ENCODE results near the gene HSD17B13. TPM values are rescaled to one million over a fixed set of nuclear protein-coding genes. Genes with fewer than 3 reads are reported as not detected.

Gene HSD17B13
- total and polyA plus RNA-seq, 3 experiments from 2014 or later: 0.22 TPM; not detected in 2

- no peak overlapping the region for H3K27ac Mint-ChIP-seq
- H3K4me3 Mint-ChIP-seq: no peak overlapping the region
- H3K27me3 ChIP-seq (ENCODE audit: insufficient read depth, low read length, poor library complexity, severe bottlenecking): no peaks in the 10 kb centered on the region
- no peak overlapping the region for H3K27ac ChIP-seq (ENCODE audit: low read depth, low read length)
- no peaks in the 10 kb centered on the region for H3K9me3 Mint-ChIP-seq
- peaks cover 9 to 35% of the 10 kb centered on the region in 2 donors for H3K27me3 Mint-ChIP-seq
- no peaks in the 10 kb centered on the region for H3K36me3 Mint-ChIP-seq
- no peak for DNase-seq
- no peak overlapping the region for H3K4me3 ChIP-seq (ENCODE audit: low read length)
- H3K4me1 Mint-ChIP-seq: no peaks in the 10 kb centered on the region
- no peaks in the 10 kb centered on the region for H3K4me1 ChIP-seq (ENCODE audit: insufficient read depth, low read length)
- H3K36me3 ChIP-seq (ENCODE audit: insufficient read depth, low read length): no peaks in the 10 kb centered on the region
- ChIA-PET CTCF (interaction anchor here (0.9 kb wide), 1 partner anchor 574 kb away, joined by 3 read pairs; no protein-coding TSS in a partner anchor), POLR2A (no interaction called here)
- H3K9me3 ChIP-seq (ENCODE audit: low read length): no peaks in the 10 kb centered on the region
Observed at GRCh38 chr4:87274803-87275202, 47.9 kb downstream of the HSD17B13 start.

DNA sequence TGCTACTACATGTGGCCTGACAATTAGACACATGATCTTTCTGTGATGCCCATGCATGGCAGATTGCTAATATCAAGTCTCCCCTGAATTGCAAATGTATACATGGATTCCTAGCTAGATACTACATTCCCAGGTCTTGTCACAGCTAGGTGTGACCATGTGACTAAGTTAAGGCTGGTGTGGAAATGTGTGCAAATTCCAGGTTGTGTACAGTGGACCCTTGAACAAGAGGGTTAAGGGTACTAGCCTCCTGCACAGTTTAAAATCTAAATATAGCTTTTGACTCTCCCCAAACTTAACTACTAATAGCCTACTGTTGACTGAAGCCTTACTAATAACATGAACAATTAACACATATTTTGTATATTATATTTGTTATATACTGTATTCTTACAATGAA is 48.4 kb downstream of the HSD17B13 start:
- Histone ChIP-seq H3K27ac (ENCODE audit: low read depth, low read length) (no peak overlapping the region), H3K4me3 (ENCODE audit: low read length) (no peak overlapping the region), H3K27me3 (ENCODE audit: insufficient read depth, low read length, poor library complexity, severe bottlenecking) (no peaks in the 10 kb centered on the region), H3K4me1 (ENCODE audit: insufficient read depth, low read length) (no peaks in the 10 kb centered on the region), H3K9me3 (ENCODE audit: low read length) (no peaks in the 10 kb centered on the region), H3K36me3 (ENCODE audit: insufficient read depth, low read length) (no peaks in the 10 kb centered on the region)
- H3K27me3 Mint-ChIP-seq: peaks cover 9 to 34% of the 10 kb centered on the region in 2 donors
- no peaks in the 10 kb centered on the region for H3K36me3 Mint-ChIP-seq
- CTCF ChIA-PET: interaction anchor here (0.9 kb wide), 1 partner anchor 575 kb away, joined by 3 read pairs; no protein-coding TSS in a partner anchor
- H3K4me1 Mint-ChIP-seq: no peaks in the 10 kb centered on the region
- H3K9me3 Mint-ChIP-seq: no peaks in the 10 kb centered on the region
- POLR2A ChIA-PET: no interaction called here
- H3K27ac Mint-ChIP-seq: no peak overlapping the region
- no peak for DNase-seq
- no peak overlapping the region for H3K4me3 Mint-ChIP-seq

GRCh38 chr4:87270825-87271224 is 51.9 kb downstream of the HSD17B13 start:
- Mint-ChIP-seq H3K4me3 (no peak overlapping the region), H3K27me3 (peaks cover 8 to 19% of the 10 kb centered on the region in 2 donors), H3K36me3 (no peaks in the 10 kb centered on the region), H3K27ac (no peak overlapping the region), H3K4me1 (no peaks in the 10 kb centered on the region), H3K9me3 (no peaks in the 10 kb centered on the region)
- ChIA-PET CTCF (no interaction called here), POLR2A (no interaction called here)
- H3K4me3 ChIP-seq (ENCODE audit: low read length): no peak overlapping the region
- no peak for DNase-seq
- H3K27me3 ChIP-seq (ENCODE audit: insufficient read depth, low read length, poor library complexity, severe bottlenecking): no peaks in the 10 kb centered on the region
- no peak overlapping the region for H3K27ac ChIP-seq (ENCODE audit: low read depth, low read length)
- no peaks in the 10 kb centered on the region for H3K36me3 ChIP-seq (ENCODE audit: insufficient read depth, low read length)
- no peaks in the 10 kb centered on the region for H3K9me3 ChIP-seq (ENCODE audit: low read length)
- no peaks in the 10 kb centered on the region for H3K4me1 ChIP-seq (ENCODE audit: insufficient read depth, low read length)

GRCh38 chr4:87270144-87270543 is 52.5 kb downstream of the HSD17B13 start:
- POLR2A ChIA-PET: no interaction called here
- Histone ChIP-seq H3K4me1 (ENCODE audit: insufficient read depth, low read length) (no peaks in the 10 kb centered on the region), H3K27me3 (ENCODE audit: insufficient read depth, low read length, poor library complexity, severe bottlenecking) (no peaks in the 10 kb centered on the region), H3K36me3 (ENCODE audit: insufficient read depth, low read length) (no peaks in the 10 kb centered on the region), H3K4me3 (ENCODE audit: low read length) (no peak overlapping the region), H3K27ac (ENCODE audit: low read depth, low read length) (no peak overlapping the region), H3K9me3 (ENCODE audit: low read length) (no peaks in the 10 kb centered on the region)
- H3K36me3 Mint-ChIP-seq: no peaks in the 10 kb centered on the region
- peaks cover 8 to 19% of the 10 kb centered on the region in 2 donors for H3K27me3 Mint-ChIP-seq
- no peaks in the 10 kb centered on the region for H3K4me1 Mint-ChIP-seq
- no peak for DNase-seq
- H3K4me3 Mint-ChIP-seq: no peak overlapping the region
- H3K9me3 Mint-ChIP-seq: no peaks in the 10 kb centered on the region
- CTCF ChIA-PET: no interaction called here
- H3K27ac Mint-ChIP-seq: no peak overlapping the region

DNA sequence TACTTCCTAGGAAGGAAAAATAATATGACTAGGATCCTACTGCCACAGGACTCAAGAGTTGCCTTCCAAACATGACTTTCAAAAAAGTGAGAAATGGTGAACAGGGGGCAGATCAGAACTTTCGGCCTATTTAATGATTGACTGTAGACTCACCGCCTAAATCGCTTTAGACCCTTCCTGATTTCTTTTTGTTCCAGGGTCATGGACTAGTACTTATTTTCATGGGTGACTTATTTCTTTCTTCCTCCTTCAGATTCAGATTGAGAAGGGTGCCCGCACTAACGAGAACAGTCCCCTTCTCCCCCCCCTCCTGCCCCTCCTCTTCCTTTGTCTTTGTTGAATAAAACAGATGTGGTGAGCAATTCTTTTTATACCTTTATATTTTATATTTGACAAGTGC is 54.3 kb downstream of the HSD17B13 start:
- Histone ChIP-seq H3K4me3 (ENCODE audit: low read length) (no peak overlapping the region), H3K4me1 (ENCODE audit: insufficient read depth, low read length) (no peaks in the 10 kb centered on the region), H3K27ac (ENCODE audit: low read depth, low read length) (no peak overlapping the region), H3K27me3 (ENCODE audit: insufficient read depth, low read length, poor library complexity, severe bottlenecking) (no peaks in the 10 kb centered on the region), H3K36me3 (ENCODE audit: insufficient read depth, low read length) (no peaks in the 10 kb centered on the region), H3K9me3 (ENCODE audit: low read length) (no peaks in the 10 kb centered on the region)
- no peak for DNase-seq
- CTCF ChIA-PET: no interaction called here
- POLR2A ChIA-PET: no interaction called here
- H3K27me3 Mint-ChIP-seq: peaks cover 8 to 20% of the 10 kb centered on the region in 2 donors
- peaks cover 0 to 4% (median 0%) of the 10 kb centered on the region in 5 donors for H3K9me3 Mint-ChIP-seq
- H3K4me3 Mint-ChIP-seq: no peak overlapping the region
- H3K4me1 Mint-ChIP-seq: peaks cover 0 to 3% (median 0%) of the 10 kb centered on the region in 3 donors
- H3K27ac Mint-ChIP-seq: no peak overlapping the region
- H3K36me3 Mint-ChIP-seq: no peaks in the 10 kb centered on the region

GRCh38 chr4:87266986-87267385 is 55.7 kb downstream of the HSD17B13 start:
- ChIA-PET POLR2A (no interaction called here), CTCF (no interaction called here)
- peaks cover 4 to 10% (median 5%) of the 10 kb centered on the region in 5 donors for H3K9me3 Mint-ChIP-seq
- H3K4me1 Mint-ChIP-seq: peaks cover 0 to 3% (median 0%) of the 10 kb centered on the region in 3 donors
- H3K27ac Mint-ChIP-seq: no peak overlapping the region
- no peak overlapping the region for H3K4me3 Mint-ChIP-seq
- Histone ChIP-seq H3K27ac (ENCODE audit: low read depth, low read length) (no peak overlapping the region), H3K4me3 (ENCODE audit: low read length) (no peak overlapping the region), H3K9me3 (ENCODE audit: low read length) (no peaks in the 10 kb centered on the region), H3K27me3 (ENCODE audit: insufficient read depth, low read length, poor library complexity, severe bottlenecking) (no peaks in the 10 kb centered on the region), H3K36me3 (ENCODE audit: insufficient read depth, low read length) (no peaks in the 10 kb centered on the region), H3K4me1 (ENCODE audit: insufficient read depth, low read length) (no peaks in the 10 kb centered on the region)
- peaks cover 10 to 17% of the 10 kb centered on the region in 2 donors for H3K27me3 Mint-ChIP-seq
- DNase-seq: no peak
- H3K36me3 Mint-ChIP-seq: peaks cover 0 to 5% (median 2%) of the 10 kb centered on the region in 3 donors

DNA sequence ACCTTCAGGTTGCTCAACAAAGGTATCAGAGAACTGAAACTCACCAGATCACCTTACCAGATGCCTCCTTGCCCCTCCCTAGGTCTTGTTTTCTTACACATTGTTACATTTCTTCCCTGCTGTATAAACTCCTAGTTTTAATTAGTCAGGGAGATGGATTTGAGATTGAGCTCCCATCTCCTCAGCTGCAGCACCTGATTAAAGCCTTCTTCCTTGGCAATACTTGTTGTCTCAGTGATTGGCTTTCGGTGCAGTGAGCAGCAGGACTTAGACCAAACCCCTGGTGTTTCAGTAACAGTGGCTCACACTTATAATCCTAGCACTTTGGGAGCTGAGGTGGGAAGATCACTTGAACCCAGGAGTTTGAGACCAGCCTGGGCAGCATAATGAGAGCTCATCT is 59.8 kb downstream of the HSD17B13 start:
- Histone ChIP-seq H3K4me1 (ENCODE audit: insufficient read depth, low read length) (no peaks in the 10 kb centered on the region), H3K27me3 (ENCODE audit: insufficient read depth, low read length, poor library complexity, severe bottlenecking) (no peaks in the 10 kb centered on the region), H3K36me3 (ENCODE audit: insufficient read depth, low read length) (no peaks in the 10 kb centered on the region), H3K9me3 (ENCODE audit: low read length) (no peaks in the 10 kb centered on the region), H3K4me3 (ENCODE audit: low read length) (no peak overlapping the region), H3K27ac (ENCODE audit: low read depth, low read length) (no peak overlapping the region)
- Mint-ChIP-seq H3K27ac (peak overlapping the region in 1 of 8 donors; percentile 61), H3K9me3 (peaks cover 4 to 10% (median 5%) of the 10 kb centered on the region in 5 donors), H3K27me3 (peaks cover 11 to 24% of the 10 kb centered on the region in 2 donors), H3K4me1 (peaks cover 0 to 3% (median 0%) of the 10 kb centered on the region in 3 donors), H3K4me3 (no peak overlapping the region), H3K36me3 (peaks cover 0 to 5% (median 2%) of the 10 kb centered on the region in 3 donors)
- no peak for DNase-seq
- CTCF ChIA-PET: no interaction called here
- POLR2A ChIA-PET: no interaction called here

GRCh38 chr4:87260477-87260876 is 62.2 kb downstream of the HSD17B13 start:
- Histone ChIP-seq H3K9me3 (ENCODE audit: low read length) (no peaks in the 10 kb centered on the region), H3K27me3 (ENCODE audit: insufficient read depth, low read length, poor library complexity, severe bottlenecking) (no peaks in the 10 kb centered on the region), H3K4me3 (ENCODE audit: low read length) (no peak overlapping the region), H3K27ac (ENCODE audit: low read depth, low read length) (no peak overlapping the region), H3K36me3 (ENCODE audit: insufficient read depth, low read length) (no peaks in the 10 kb centered on the region), H3K4me1 (ENCODE audit: insufficient read depth, low read length) (no peaks in the 10 kb centered on the region)
- H3K9me3 Mint-ChIP-seq: peaks cover 4 to 10% (median 8%) of the 10 kb centered on the region in 5 donors
- no peak for DNase-seq
- peaks cover 0 to 3% (median 0%) of the 10 kb centered on the region in 3 donors for H3K4me1 Mint-ChIP-seq
- H3K36me3 Mint-ChIP-seq: peaks cover 0 to 5% (median 2%) of the 10 kb centered on the region in 3 donors
- ChIA-PET POLR2A (no interaction called here), CTCF (no interaction called here)
- H3K27me3 Mint-ChIP-seq: peaks cover 9 to 20% of the 10 kb centered on the region in 2 donors
- no peak overlapping the region for H3K4me3 Mint-ChIP-seq
- no peak overlapping the region for H3K27ac Mint-ChIP-seq
